CD4-positive, alpha-beta T cell (primary cell): Measurements from ENCODE around the gene HMGCLL1. TPM values are rescaled to one million over a fixed set of nuclear protein-coding genes. Genes with fewer than 3 reads are reported as not detected.

Experiments used
- ATAC-seq: fragments of 200-7000 bp; cut with Tn5 transposase; one replicate; pipeline ENCODE4 v1.10.0; 2022; ENCODE audit warnings: mild to moderate bottlenecking; ENCODE audit not compliant: poor library complexity
- CTCF ChIA-PET: fragments of 350-600 bp; sonication (Branson Sonifier 250); formaldehyde crosslinking; loops from one replicate; lab custom pipeline; 2021; ENCODE audit warnings: antibody characterized with exemption, inconsistent platforms; lab: Charles Lee
- POLR2A ChIA-PET: fragments of 350-600 bp; sonication (Branson Sonifier 250); formaldehyde crosslinking; loops from one replicate; lab custom pipeline; 2021; ENCODE audit warnings: antibody characterized with exemption, inconsistent platforms; lab: Charles Lee
- DNase-seq, 14 experiments: peaks; one replicate each; pipeline ENCODE4 v3.0.0-alpha.2; 2013 to 2020; ENCODE audit warnings: mixed read lengths in 2 of 14
- H3K27ac ChIP-seq, 2 donors: one replicate each; pipeline versions ENCODE4 v1.5.1 to v1.7.0; 2013; ENCODE audit warnings: low read length in 2 of 2, low read depth in 1 of 2, mild to moderate bottlenecking in 1 of 2
- H3K27me3 ChIP-seq, 2 experiments: 1 replicate in 1 of 2; 2 replicates in 1 of 2; pipeline versions ENCODE4 v1.6.1 to v1.7.0; 2013; ENCODE audit warnings: low read length in 2 of 2, control low read depth in 1 of 2, mild to moderate bottlenecking in 1 of 2, moderate library complexity in 1 of 2; ENCODE audit not compliant: insufficient read depth in 2 of 2, control insufficient read depth in 1 of 2
- H3K36me3 ChIP-seq: one replicate; pipeline ENCODE4 v1.6.1; 2013; ENCODE audit warnings: low read length, control low read depth; ENCODE audit not compliant: insufficient read depth
- H3K4me1 ChIP-seq: one replicate; pipeline ENCODE4 v1.6.1; 2013; ENCODE audit warnings: low read length, control low read depth; ENCODE audit not compliant: insufficient read depth
- H3K4me3 ChIP-seq: one replicate; pipeline ENCODE4 v1.5.1; 2013; ENCODE audit warnings: mild to moderate bottlenecking, low read length, moderate library complexity
- H3K9me3 ChIP-seq, 2 experiments: 1 replicate in 1 of 2; 2 replicates in 1 of 2; pipeline versions ENCODE4 v1.6.1 to v1.7.0; 2013; ENCODE audit warnings: low read length in 2 of 2, mild to moderate bottlenecking in 2 of 2, control low read depth in 1 of 2, moderate library complexity in 1 of 2; ENCODE audit not compliant: control insufficient read depth in 1 of 2, insufficient read depth in 1 of 2
- H3K27ac Mint-ChIP-seq: one replicate; pipeline ENCODE4 v1.8.0; 2020; ENCODE audit warnings: mixed read lengths
- H3K27me3 Mint-ChIP-seq: one replicate; pipeline ENCODE4 v1.8.0; 2021; ENCODE audit warnings: mixed read lengths
- H3K36me3 Mint-ChIP-seq: one replicate; pipeline ENCODE4 v1.8.0; 2021; ENCODE audit warnings: low read depth, mixed read lengths
- H3K4me1 Mint-ChIP-seq: one replicate; pipeline ENCODE4 v1.8.0; 2021; ENCODE audit warnings: low read depth, mixed read lengths
- H3K4me3 Mint-ChIP-seq: one replicate; pipeline ENCODE4 v1.8.0; 2020; ENCODE audit warnings: mild to moderate bottlenecking, mixed read lengths
- H3K9me3 Mint-ChIP-seq: one replicate; pipeline ENCODE4 v1.8.0; 2020; ENCODE audit warnings: mixed read lengths
- CTCF ChIP-seq: fragments of 200-600 bp; IDR thresholded peaks from one replicate; pipeline ENCODE4 v1.8.0; 2022; ENCODE audit warnings: antibody characterized with exemption, mild to moderate bottlenecking
- intact Hi-C, 2 experiments: fragments of 100-400 bp; cut with DNase I in 1 of 2; cut with micrococcal nuclease in 1 of 2; formaldehyde crosslinking; loops; one replicate each; pipeline versions ENCODE4 v1.15.1 to v1.9.0; 2023 to 2025; cut with DNase I, micrococcal nuclease
- total RNA-seq, 174 experiments: library from RNA in 2 of 174; stranded (reverse) in 2 of 174; gene quantifications; one replicate each; pipeline ENCODE4 v1.2.3 and lab custom pipeline; 2021 to 2026

Gene HMGCLL1
- total RNA-seq, 2 experiments from 2014 or later = not detected

- Mint-ChIP-seq H3K4me1 (no peaks in the 10 kb centered on the region), H3K9me3 (no peaks in the 10 kb centered on the region), H3K36me3 (no peaks in the 10 kb centered on the region), H3K27ac (no peak overlapping the region), H3K27me3 (no peaks in the 10 kb centered on the region), H3K4me3 (no peak overlapping the region)
- Histone ChIP-seq H3K4me1 (no peaks in the 10 kb centered on the region), H3K36me3 (no peaks in the 10 kb centered on the region), H3K27ac (no peak overlapping the region), H3K4me3 (no peak overlapping the region), H3K27me3 (no peaks in the 10 kb centered on the region), H3K9me3 (no peaks in the 10 kb centered on the region)
- intact Hi-C loops = no loop called here
- ATAC-seq (no peak), DNase-seq (no peak)
- ChIA-PET CTCF (no interaction called here), POLR2A (no interaction called here)
- no peak for TF ChIP-seq CTCF
Measured at GRCh38 chr6:55543633-55544309, 35.2 kb downstream of the HMGCLL1 start.

GRCh38 chr6:55541024-55541423 is 38.0 kb downstream of the HMGCLL1 start:
- ChIA-PET CTCF (no interaction called here), POLR2A (no interaction called here)
- Mint-ChIP-seq H3K27ac (no peak overlapping the region), H3K9me3 (no peaks in the 10 kb centered on the region), H3K27me3 (no peaks in the 10 kb centered on the region), H3K36me3 (no peaks in the 10 kb centered on the region), H3K4me1 (no peaks in the 10 kb centered on the region), H3K4me3 (no peak overlapping the region)
- ATAC-seq = no peak
- H3K27me3 ChIP-seq = no peaks in the 10 kb centered on the region
- H3K36me3 ChIP-seq = no peaks in the 10 kb centered on the region
- intact Hi-C loops = no loop called here
- H3K4me3 ChIP-seq = no peak overlapping the region
- H3K9me3 ChIP-seq = no peaks in the 10 kb centered on the region
- H3K27ac ChIP-seq = no peak overlapping the region
- TF ChIP-seq CTCF = no peak
- no peaks in the 10 kb centered on the region for H3K4me1 ChIP-seq
- DNase-seq = no peak

- ChIA-PET CTCF (no interaction called here), POLR2A (no interaction called here)
- Mint-ChIP-seq H3K4me1 (no peaks in the 10 kb centered on the region), H3K36me3 (no peaks in the 10 kb centered on the region), H3K27me3 (no peaks in the 10 kb centered on the region), H3K9me3 (no peaks in the 10 kb centered on the region), H3K27ac (no peak overlapping the region), H3K4me3 (no peak overlapping the region)
- ATAC-seq = no peak
- H3K4me3 ChIP-seq = no peak overlapping the region
- no peaks in the 10 kb centered on the region for H3K27me3 ChIP-seq
- H3K4me1 ChIP-seq = no peaks in the 10 kb centered on the region
- H3K36me3 ChIP-seq = no peaks in the 10 kb centered on the region
- intact Hi-C loops = no loop called here
- no peak for TF ChIP-seq CTCF
- no peak overlapping the region for H3K27ac ChIP-seq
- peaks cover 0 to 8% of the 10 kb centered on the region in 2 experiments for H3K9me3 ChIP-seq
- DNase-seq = no peak
Measured at GRCh38 chr6:55536391-55536956, 42.5 kb downstream of the HMGCLL1 start.
